ENCODE results near the gene OR8S1. TPM values are rescaled to one million over a fixed set of nuclear protein-coding genes. Genes with fewer than 3 reads are reported as not detected.
"Not testable (repeated sequence)": the region's sequence is repeated elsewhere in the genome, so short reads cannot be mapped to it uniquely, and the experiment has no call there.

OR8S1 gene, protein sequence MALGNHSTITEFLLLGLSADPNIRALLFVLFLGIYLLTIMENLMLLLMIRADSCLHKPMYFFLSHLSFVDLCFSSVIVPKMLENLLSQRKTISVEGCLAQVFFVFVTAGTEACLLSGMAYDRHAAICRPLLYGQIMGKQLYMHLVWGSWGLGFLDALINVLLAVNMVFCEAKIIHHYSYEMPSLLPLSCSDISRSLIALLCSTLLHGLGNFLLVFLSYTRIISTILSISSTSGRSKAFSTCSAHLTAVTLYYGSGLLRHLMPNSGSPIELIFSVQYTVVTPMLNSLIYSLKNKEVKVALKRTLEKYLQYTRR
- not detected for polyA plus RNA-seq (ENCODE audit: insufficient read depth in 1 of 5, insufficient read length in 5 of 5, low replicate concordance in 1 of 5)
- long read RNA-seq, donor 1: 0 reads
- long read RNA-seq, donor 2: 0 reads
- long read RNA-seq, donor 3: 0 reads
- long read RNA-seq, donor 4: 0 reads
- long read RNA-seq, donor 5: 0 reads
- long read RNA-seq, donor 6: 0 reads
- long read RNA-seq, donor 7: 0 reads
- long read RNA-seq, donor 8: 0 reads

DNA sequence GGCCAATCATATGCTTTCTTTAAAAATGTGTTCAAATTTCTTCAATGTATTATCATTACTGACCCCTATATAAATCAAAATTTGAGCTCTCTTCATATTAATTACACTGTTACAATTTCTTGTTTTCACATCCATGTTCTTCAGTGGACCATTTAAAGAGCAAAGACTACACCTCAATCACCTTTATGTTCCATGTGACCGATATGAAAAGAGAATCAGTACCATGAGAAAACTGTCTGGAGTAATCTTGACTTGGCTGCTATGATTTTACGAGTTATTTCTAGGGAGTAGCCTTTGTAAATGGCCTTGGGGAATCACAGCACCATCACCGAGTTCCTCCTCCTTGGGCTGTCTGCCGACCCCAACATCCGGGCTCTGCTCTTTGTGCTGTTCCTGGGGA is at the start of gene OR8S1:
OR8S1 (plus strand) TSS at position 301 of the 400 bp plus-strand sequence; CDS start at position 301, 0 bp downstream.
- no peak for DNase-seq

GRCh38 chr12:48482198-48482597 is 43.2 kb upstream of the OR8S1 start, which contains the start of gene C12orf54:
C12orf54 (plus strand) TSS chr12:48482498; CDS start chr12:48483297, 799 bp downstream.
- no peak for DNase-seq

GRCh38 chr12:48482930-48483329 is 42.5 kb upstream of the OR8S1 start:
- no peak for DNase-seq

GRCh38 chr12:48486261-48486660 is 39.2 kb upstream of the OR8S1 start:
- DNase-seq: no peak

DNA sequence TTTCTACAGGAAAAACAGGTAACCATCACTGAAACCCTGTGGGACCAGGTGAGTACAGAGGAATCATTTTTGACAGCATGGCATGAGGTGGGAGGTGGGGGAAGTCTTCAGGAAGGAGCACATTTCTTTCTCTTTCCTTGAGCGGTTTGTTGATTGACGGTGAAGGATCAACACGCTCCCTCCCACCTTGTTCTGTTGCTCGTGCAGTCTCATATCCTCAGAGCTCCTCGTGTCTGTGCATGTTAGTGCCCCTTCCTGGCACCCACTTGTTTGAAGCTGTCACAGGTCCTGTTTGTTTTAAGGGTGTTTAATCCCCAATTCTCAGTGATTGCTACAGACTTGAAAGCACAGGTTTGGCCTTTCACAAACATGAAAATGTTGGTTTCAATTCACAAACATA is 38.8 kb upstream of the OR8S1 start:
- DNase-seq: no peak

DNA sequence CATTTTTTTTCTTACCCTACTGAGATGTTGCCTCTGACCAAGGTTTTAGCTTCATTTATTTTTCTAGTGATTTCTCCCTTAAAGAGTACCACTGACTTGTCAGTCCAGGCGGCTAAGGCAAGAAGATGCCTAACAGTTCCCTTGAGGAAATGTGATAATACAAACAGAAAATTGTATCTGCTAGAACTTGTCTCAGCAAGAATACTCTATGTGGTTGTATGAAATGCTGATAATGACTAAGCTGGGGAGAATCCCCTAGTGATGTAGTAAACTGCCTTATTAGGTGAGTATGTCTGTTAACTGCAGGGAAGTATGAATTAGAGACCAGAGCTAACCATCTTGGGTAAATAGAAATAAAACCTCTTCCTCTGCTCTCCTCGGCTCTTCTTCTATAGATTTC is 36.4 kb upstream of the OR8S1 start:
- no peak for DNase-seq

GRCh38 chr12:48489456-48489855 is 36.0 kb upstream of the OR8S1 start:
- DNase-seq: not testable (repeated sequence)

DNA sequence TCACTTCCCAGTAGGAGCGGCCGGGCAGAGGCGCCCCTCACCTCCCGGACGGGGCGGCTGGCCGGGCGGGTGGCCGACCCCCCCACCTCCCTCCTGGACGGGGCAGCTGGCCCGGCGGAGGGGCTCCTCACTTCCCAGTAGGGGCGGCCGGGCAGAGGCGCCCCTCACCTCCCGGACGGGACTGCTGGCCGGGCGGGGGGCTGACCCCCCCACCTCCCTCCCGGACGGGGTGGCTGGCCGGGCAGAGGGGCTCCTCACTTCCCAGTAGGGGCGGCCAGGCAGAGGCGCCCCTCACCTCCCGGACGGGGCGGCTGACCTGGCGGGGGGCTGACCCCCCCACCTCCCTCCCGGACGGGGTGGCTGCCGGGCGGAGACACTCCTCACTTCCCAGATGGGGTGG is 25.2 kb upstream of the OR8S1 start:
- not testable (repeated sequence) for DNase-seq

- DNase-seq: not testable (repeated sequence)
These were observed 18.6 kb upstream of the OR8S1 start for GRCh38 chr12:48506836-48507235.

GRCh38 chr12:48508987-48509386 is 16.4 kb upstream of the OR8S1 start:
- DNase-seq: no peak

DNA sequence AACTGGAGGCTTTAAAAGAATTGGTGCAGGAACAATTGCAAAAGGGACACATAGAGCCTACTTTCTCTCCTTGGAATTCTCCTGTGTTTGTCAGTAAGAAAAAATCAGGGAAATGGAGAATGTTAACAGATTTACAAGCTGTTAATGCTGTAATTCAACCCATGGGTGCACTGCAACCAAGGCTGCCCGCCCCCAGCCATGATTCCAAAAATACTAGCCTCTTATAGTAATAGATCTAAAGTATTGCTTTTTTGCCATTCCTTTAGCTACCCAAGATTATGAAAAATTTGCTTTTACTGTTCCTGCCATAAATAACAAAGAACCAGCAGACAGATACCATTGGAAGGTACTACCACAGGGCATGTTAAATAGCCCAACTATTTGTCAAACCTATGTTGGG is 15.3 kb upstream of the OR8S1 start:
- no peak for DNase-seq

- DNase-seq: no peak
These were observed 12.6 kb upstream of the OR8S1 start for GRCh38 chr12:48512855-48513254.

- DNase-seq: no peak
These were observed 10.7 kb upstream of the OR8S1 start for GRCh38 chr12:48514728-48515127.

GRCh38 chr12:48520381-48520780 is 5.1 kb upstream of the OR8S1 start:
- DNase-seq: not testable (repeated sequence)

DNA sequence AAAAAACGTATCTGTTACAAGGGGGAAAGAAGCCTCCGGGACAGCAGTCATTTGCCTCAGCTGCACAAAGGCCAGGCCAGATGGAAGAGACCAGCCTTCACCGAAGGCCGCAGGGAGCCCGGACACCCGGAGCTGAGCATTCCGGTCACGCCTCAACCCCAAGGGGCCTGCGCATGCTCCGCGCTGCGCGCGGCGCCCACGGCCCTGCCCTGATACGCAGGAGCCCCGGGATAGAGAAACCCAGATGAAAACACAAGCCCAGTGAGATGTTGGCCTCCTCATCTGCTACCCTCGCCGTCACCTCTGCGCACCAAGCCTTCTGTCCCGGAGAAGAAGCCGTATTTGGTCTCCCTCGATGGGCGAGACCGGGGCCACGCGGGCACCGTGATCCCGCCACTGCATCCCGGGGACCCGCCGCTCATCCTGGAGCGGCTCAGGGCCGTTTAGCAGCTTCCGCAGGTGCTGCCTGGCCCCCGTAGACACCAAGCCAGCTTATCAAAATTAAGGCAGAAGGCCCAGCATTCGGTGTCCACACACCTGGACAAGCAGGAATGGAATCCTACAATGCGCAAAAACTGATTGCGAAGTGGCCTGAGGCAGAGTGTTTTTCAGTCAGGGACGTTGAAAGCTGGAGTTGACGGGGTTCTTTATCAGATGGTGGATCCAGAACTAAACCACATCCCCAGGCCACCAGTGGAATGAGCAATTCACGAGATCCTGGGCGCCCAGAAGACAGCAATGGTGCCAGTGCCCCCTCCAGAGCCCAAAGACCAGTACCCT is 2.6 kb downstream of the OR8S1 start:
- DNase-seq: no peak

DNA sequence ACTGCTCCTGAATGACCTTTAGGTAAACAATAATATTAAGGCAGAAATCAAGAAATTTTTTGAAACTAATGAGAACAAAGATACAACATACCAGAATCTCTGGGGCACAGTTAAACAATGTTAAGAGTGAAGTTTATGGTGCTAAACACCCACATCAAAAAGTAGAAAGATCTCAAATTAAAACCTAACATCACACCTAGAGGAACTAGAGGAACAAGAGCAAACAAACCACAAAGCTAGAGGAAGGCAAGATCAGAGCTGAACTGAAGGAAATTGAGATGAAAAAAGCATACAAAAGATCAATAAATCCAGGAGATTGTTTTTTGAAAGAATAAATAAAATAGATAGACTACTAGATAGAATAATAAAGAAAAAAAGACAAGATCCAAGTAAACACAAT is 7.2 kb downstream of the OR8S1 start:
- no peak for DNase-seq

DNA sequence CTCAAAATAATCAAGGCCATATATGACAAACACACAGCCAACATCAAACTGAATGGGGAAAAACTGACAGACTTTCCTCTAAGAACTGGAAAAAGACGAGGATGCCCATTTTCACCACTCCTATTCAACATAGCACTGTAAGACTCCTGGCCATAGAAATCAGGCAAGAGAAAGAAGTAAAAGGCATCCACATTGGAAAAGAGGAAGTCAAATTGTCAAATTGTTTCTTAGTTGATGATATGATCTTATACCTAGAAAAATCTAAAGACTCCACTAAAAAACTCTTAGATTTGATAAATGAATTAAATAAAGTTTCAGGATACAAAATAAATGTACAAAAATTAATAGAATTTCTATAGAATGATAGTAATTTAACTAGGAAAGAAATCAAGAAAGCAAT is 11.2 kb downstream of the OR8S1 start:
- DNase-seq: no peak

DNA sequence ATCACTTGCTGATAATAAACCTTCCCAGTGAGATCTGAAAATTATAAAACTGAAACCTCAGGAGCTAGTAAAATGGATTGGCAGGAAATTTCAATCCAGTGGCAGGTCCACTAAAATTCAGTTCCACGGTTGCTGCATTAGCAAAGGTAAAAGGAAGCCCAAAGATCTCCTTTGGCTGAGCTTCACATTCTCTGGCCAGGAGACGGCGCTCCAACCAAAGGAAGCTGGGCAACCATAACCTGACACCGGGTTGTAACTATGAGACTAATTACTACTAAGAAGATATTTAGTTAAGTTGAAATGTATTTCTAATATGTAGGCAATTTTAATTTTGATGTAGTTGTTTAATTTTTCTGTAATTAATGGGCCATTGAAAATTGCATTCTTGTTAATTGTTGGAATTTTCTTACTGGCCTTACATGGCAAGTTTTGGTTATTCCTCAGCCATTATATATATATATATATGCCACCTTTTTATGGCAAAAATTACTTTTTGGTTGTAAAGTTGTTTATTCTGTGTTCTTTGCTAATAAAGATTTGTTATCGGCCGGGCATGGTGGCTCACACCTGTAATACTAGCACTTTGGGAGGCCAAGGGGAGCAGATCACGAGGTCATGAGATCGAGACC is 17.0 kb downstream of the OR8S1 start:
- DNase-seq: peak; percentile 2 to 11

DNA sequence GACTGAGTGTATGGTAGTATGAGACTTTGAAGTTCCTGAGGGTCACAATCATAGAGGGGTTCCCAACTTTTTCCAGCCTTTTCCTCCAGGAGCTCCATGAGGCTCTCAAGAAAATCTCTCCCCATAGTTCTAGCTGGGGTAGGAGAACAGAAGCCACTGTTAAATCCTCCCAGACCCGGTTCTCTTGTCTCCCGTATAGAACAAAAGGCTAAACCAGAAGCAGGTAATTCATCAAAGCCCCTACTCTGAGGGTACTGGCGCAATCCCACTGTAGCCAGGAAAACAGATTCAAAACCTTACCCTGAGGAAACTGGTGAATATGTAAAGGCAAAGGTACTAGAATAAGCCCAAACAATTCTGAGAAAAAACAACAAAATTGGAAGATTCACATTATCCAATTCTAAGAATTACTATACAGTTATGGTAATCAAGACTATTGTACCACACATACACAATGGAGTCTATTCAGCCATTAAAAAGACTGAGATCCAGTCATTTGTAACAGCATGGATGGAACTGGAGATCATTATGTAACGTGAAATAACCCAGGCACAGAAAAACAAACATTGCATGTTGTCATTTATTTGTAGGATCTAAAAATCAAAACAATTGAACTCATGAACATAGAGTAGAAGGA is 20.5 kb downstream of the OR8S1 start:
- DNase-seq: no peak

- not testable (repeated sequence) for DNase-seq
These were observed 21.6 kb downstream of the OR8S1 start for GRCh38 chr12:48547012-48547411.

DNA sequence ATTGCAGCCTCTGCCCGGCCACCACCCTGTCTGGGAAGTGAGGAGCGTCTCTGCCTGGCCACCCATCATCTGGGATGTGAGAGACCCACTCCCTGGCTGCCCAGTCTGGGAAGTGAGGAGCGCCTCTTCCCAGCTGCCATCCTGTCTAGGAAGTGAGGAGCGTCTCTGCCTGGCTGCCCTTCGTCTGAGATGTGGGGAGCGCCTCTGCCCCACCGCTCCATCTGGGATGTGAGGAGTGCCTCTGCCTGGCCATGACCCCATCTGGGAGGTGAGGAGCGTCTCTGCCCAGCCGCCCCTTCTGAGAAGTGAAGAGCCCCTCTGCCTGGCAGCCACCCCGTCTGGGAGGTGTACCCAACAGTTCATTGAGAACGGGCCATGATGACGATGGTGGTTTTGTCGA is 26.2 kb downstream of the OR8S1 start:
- not testable (repeated sequence) for DNase-seq

All from right lung (tissue), 10 donors.